ENCODE data around the gene ODAD2.

GRCh38 chr10:28046579-28046978 is 47.7 kb upstream of the ODAD2 start:
- TF ChIP-seq CTCF (IDR thresholded peaks at IDR 0.05) (no peak), POLR2A (IDR thresholded peaks at IDR 0.05) (no peak), EP300 (IDR thresholded peaks at IDR 0.05) (no peak)
